Measurements from ENCODE around the gene LY9. TPM values are rescaled to one million over a fixed set of nuclear protein-coding genes. Genes with fewer than 3 reads are reported as not detected.

The LY9 gene
- polyA plus RNA-seq, 3 donors: 0.08 to 0.13 (median 0.11) TPM

Other genes starting within 250 kb of the LY9 start
- gene CD84, start 216.7 kb upstream of the LY9 start, polyA plus RNA-seq (ENCODE audit: insufficient read length in 3 of 3): 1 to 10 TPM in 2 of 3 donors, under 1 TPM in 1; 0.85 to 1.3 (median 1.2) TPM
- gene SLAMF1, start 149.1 kb upstream of the LY9 start, polyA plus RNA-seq (ENCODE audit: insufficient read length in 3 of 3): under 1 TPM; 0.04 to 0.19 (median 0.09) TPM
- gene CD48, start 84.4 kb upstream of the LY9 start, polyA plus RNA-seq (ENCODE audit: insufficient read length in 3 of 3): 1 to 10 TPM; 1.4 to 1.7 (median 1.5) TPM
- gene SLAMF7, start 56.9 kb upstream of the LY9 start, polyA plus RNA-seq (ENCODE audit: insufficient read length in 3 of 3): under 1 TPM; 0.33 to 0.40 (median 0.33) TPM
- gene CD244, start 66.7 kb downstream of the LY9 start, polyA plus RNA-seq (ENCODE audit: insufficient read length in 3 of 3): under 1 TPM; 0.20 to 0.36 (median 0.32) TPM
- gene ITLN1, start 89.0 kb downstream of the LY9 start, polyA plus RNA-seq (ENCODE audit: insufficient read length in 3 of 3): 1 to 10 TPM in 2 of 3 donors, under 1 TPM in 1; 0.67 to 3.3 (median 1.5) TPM
- under 1 TPM in 1 of 3 donors, not detected in 2; 0.29 TPM for gene ITLN2, start 158.6 kb downstream of the LY9 start, polyA plus RNA-seq (ENCODE audit: insufficient read length in 3 of 3)
- 10 to 100 TPM; 73.1 to 94.2 (median 82.1) TPM for gene F11R, start 225.0 kb downstream of the LY9 start, polyA plus RNA-seq (ENCODE audit: insufficient read length in 3 of 3)
- gene TSTD1, start 242.8 kb downstream of the LY9 start, polyA plus RNA-seq (ENCODE audit: insufficient read length in 3 of 3): 10 to 100 TPM; 49.4 to 76.5 (median 63.5) TPM
- gene USF1, start 249.8 kb downstream of the LY9 start, polyA plus RNA-seq (ENCODE audit: insufficient read length in 3 of 3): 10 to 100 TPM; 49.7 to 62.5 (median 59.8) TPM

All from renal cortex interstitium (tissue), 3 donors.